Mucosa of gallbladder (tissue), 1 donor: ENCODE results near the gene ABCA1. TPM values are rescaled to one million over a fixed set of nuclear protein-coding genes. Genes with fewer than 3 reads are reported as not detected.
"Not testable (repeated sequence)": the region's sequence is repeated elsewhere in the genome, so short reads cannot be mapped to it uniquely, and the experiment has no call there.

Experiments used
- DNase-seq: peaks from one replicate; pipeline ENCODE4 v3.0.0-alpha.2; 2020; ENCODE audit warnings: low spot score
- total RNA-seq: library from RNA; stranded (reverse); gene quantifications from one replicate; pipeline ENCODE4 v1.2.1, GENCODE V29; 2021
- donor health status: DM: no; HTN: no; CAD: no.

The ABCA1 gene, protein sequence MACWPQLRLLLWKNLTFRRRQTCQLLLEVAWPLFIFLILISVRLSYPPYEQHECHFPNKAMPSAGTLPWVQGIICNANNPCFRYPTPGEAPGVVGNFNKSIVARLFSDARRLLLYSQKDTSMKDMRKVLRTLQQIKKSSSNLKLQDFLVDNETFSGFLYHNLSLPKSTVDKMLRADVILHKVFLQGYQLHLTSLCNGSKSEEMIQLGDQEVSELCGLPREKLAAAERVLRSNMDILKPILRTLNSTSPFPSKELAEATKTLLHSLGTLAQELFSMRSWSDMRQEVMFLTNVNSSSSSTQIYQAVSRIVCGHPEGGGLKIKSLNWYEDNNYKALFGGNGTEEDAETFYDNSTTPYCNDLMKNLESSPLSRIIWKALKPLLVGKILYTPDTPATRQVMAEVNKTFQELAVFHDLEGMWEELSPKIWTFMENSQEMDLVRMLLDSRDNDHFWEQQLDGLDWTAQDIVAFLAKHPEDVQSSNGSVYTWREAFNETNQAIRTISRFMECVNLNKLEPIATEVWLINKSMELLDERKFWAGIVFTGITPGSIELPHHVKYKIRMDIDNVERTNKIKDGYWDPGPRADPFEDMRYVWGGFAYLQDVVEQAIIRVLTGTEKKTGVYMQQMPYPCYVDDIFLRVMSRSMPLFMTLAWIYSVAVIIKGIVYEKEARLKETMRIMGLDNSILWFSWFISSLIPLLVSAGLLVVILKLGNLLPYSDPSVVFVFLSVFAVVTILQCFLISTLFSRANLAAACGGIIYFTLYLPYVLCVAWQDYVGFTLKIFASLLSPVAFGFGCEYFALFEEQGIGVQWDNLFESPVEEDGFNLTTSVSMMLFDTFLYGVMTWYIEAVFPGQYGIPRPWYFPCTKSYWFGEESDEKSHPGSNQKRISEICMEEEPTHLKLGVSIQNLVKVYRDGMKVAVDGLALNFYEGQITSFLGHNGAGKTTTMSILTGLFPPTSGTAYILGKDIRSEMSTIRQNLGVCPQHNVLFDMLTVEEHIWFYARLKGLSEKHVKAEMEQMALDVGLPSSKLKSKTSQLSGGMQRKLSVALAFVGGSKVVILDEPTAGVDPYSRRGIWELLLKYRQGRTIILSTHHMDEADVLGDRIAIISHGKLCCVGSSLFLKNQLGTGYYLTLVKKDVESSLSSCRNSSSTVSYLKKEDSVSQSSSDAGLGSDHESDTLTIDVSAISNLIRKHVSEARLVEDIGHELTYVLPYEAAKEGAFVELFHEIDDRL (N-terminal part only)
- 36.4 TPM for total RNA-seq

DNA sequence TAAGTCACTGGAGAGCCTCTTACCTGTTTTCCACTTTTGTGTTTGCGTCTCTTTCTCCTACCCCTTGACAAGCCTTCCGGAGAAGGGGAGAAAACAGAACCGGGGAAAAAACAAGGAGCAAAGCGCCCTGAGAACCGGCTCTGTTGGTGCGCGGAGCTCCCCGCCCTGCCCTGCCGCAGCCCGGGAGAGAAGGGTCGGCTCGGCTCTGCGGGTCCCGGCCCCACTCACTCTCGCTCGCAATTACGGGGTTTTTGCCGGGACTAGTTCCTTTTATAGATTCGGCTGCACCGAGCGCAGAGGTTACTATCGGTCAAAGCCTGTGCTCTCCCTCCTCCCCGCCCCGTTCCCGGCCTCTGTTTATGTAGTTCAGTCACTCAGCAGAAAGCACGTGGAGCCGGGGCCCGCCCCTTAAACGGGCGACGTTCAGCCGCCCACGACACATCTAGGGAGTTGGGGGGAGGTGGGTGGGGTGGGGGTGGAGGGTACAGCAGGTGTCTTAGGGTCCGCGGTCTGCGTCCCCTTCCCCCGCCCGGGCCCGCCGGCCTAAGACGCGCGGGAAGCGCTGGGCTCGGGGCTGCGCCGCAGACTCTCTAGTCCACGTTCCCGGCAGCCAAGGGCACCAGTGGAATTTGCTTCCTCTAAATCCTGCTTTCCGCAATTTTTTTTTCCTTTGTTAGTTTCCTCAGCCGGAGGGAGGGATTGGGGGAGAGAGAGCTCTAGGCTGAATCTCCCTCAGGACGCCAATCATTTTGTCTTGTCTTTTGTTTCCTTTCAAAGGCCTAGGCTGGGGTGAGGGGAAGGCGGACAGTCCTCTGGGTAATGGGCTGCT lies at the start of gene ABCA1:
ABCA1 (minus strand) TSS at position 244 of the 829 bp plus-strand sequence. CDS start 24,476 bp downstream, outside the sequence.
- DNase-seq = peak; percentile 92

DNA sequence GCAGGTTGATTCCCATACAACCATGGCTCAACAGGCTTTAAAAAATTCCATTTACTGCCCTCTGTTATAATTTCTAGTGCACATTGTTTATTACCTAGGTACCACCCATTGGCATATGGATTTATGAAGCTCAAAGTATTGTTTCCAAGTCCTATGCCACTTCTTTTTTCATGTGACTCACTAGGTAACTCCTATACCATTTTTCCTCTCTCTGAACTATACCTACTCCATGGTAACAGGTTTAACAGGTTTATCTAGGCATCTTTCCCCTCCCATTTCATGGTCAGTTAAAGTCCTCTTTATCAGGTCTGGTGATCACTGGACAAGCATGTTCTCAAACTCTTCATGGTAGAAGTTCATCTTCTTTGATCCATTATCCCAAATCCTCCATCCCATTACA lies 49.6 kb upstream of the ABCA1 start:
- DNase-seq = no peak

DNA sequence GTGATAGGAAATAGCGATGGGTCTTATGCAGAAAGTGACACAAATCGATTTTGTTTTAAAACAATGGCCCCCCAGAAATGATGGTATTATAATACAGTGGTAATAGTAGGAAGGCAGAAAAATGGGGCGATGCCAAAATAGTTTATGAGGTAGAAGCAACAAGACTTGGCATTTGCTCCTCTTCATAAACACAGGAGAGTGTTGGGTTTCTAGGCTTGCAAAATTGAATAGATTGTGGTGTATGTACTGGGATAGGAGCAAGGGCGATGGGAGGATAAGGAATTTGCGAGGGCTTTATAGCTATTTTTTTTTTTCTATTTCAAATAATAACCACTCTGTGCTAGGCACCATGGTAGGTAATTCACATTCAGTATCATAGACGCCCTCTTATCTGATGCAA lies 49.2 kb upstream of the ABCA1 start:
- DNase-seq = no peak

DNA sequence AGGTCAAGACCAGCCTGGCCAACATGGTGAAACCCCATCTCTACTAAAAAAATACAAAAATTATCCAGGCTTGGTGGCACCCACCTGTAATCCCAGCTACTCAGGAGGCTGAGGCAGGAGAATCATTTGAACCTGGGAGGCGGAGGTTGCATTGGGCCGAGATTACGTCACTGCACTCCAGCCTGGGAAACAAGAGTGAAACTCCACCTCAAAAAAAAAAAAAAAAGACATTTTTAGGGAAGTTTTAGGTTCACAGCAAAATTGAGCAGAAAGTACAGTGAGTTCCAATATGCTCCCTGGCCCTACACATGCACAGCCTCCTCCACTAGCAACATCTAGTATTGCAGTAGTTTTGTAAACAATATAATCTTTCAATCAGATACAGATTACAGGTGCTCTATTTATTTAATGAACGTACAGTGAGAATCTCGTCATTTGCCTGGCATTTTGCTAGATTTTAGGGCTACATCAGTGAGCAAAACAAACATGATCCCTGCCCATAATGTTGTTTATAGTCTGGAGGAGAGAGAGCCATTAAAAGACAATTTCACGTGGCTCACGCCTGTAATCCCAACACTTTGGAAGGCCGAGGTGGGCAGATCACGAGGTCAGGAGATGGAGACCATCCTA lies 48.1 kb upstream of the ABCA1 start:
- not testable (repeated sequence) for DNase-seq

DNA sequence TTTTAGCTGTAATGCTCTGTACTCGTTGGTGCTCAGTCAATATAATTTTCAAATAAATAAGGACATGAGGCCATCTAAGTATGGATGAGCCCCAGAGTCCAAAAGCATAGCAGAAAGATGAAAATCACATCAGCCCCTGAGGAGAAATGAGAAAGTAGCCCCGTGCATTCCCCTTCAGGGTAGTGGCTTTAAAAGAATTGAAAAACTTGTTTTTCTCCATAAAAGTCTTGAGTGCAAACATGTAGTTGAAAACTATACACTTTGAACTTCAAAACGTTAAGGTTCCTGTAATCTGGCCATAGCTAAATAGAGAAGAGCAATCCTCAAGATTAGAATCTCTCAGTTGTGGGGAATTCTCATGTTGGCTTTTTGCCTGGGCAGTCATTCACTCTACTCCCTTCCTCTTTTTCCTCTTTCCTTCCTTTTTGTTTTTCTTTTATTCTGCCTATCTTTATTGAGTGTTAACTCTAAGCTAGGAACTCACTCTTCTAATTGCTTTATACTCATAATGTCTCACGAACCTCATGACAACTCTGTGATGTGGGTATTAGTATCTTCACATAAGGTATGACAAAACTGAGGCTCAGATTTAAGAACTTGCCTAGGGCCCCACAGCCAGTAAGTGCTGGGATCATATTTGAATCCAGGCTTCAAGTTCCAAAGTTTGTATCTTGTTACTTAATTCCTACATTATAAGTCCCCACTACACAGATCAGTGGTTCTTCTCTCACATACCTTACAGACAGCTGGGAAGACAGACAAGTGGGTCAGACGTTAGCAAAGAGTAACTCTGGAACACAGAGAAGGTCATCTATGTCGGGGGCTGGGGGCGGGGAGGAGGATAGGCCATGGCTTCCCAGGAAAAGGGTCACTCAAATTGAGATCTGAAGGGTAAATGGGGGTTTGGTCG lies 46.4 kb upstream of the ABCA1 start:
- no peak for DNase-seq

DNA sequence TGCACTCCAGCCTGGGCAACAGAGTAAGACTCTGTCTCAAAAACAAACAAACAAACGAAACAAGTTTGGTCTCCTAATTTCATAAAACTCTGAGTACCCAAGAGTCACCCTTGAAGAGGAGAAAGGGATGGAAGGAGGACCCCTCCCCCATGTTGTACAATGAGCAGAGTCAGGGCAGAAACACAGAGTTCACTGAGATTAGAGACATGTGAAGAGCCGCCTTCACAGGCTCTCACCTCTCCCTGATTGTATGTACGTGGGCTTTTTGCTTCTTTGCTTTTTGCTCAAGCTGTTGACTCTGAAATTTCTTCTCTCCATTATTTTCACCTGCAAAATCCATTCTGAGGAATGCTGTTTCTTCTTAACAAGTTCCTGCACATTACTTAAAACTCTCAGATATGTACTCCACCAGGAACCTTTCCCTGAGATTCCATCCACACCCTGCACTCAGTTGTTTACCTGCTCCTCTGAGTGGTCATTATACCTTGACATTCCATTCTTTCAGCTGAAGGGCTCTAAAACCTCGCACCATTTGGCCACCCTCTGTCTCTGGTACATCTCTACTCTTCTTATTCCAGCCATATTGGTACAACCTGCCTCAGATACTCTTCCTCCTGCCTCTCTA lies 44.4 kb upstream of the ABCA1 start:
- DNase-seq = no peak

DNA sequence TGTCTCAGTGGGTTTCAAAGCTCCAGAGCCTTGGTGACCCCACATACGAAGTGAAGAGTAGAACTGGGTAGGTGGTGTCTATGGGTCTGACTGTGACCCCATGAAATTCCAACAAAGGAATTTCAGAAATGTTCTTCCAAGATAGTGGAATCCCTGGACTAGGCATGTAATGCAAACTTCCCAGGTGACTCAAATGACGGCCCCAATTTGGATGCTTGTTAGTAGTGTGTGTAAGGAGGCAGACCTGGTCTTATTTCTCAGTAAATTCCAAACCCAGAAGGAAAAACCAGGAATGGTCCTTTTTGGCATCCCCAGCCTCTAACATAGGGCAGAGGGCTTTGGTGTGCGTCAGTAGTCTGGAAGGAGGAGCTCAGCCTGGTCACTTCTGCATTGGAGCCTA lies 43.6 kb upstream of the ABCA1 start:
- no peak for DNase-seq

DNA sequence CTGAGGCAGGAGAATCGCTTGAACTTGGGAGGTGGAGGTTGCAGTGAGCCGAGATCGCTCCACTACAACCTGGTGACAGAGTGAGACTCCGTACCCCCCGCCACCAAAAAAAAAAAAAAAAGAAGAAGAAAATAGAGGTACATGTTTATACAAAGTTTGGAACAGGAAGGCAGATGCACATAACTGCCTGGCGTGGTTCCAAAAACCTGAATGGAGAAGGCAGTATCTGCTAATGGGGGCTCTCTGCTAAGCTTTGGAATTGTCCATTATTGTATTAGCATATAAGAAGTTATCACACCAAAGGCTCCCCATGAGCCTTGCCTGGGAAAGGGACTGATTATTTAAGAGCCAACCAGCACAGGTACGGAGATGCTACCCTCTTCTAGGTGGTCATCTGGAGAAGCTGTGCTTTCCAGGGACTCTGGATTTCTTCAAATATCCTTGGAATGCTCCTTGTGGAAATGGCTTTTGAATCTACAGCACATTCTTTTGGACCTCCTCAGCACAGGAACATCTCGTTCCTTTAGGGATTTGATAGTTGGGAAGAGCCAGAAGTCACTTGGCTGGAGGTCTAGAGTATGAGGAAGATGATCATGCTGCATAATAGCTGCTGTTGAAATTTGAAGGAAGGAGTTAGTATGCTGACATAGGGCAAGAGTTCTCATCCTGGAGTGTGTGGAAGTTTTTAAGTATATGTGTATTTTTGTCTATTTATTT lies 42.5 kb upstream of the ABCA1 start:
- peak; percentile 24 for DNase-seq

DNA sequence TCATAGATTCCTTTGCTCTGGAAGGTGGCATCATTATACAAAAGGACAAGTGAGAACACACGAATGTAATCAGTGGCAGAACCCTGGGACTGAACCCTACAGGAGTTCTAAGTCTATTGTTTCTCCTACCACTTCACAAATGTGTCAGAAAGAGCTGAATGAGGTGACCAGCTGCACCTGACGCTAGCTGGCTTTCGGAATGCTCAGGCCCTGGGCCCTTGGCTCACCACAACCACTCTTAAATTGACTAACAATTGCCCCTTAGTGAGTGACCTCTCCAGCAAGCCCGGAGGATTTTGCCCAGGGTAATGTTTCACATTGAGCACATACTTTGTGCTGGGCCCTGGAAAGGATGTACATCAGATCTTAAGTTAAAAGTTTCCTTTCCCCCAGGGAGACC lies 41.2 kb upstream of the ABCA1 start:
- no peak for DNase-seq

DNA sequence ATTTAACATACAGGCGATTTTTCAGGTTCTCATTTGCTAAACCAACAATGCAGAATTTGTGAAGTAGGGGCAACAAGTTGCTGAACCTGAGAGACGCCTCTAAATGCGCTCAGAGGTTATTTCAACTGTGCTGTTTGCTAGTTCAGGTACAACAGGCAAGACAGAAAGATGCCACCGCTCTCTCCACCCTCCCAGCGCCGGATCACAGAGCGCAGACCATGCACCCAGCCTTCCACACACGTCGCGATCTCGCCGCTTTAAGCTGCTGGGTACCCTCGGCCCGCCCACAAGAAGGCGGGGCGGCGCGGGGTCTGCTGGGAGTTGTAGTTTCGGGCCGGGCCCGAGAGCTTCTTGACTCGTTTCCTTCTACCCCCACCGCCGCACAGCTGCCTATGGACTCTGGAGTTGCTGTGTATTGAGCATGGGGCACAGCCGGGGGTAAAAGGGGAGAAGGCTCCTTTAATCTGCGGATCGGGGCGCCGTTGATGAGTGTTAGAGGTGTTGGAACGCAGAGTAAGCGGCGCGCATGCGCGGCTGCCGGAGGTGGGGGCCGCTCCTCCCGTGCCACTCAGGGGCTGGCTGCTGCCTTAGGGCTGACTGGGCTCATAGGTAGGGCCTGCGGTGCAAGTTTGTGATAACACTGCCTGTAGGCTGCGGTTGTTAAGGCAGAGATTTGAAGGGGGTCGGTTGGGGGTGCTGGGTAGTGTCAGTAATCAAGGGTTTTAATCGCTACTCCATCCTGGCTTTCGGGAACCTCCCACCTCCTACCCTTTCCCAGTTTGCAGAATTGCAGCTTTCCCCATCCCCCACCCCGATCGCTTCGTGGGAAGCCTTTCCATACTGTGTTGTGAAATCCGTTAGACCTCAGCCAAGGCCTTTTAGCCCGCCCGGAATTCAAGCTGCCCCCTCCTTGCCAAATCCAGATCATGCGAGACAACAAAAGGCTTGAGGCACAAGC lies 40.3 kb upstream of the ABCA1 start:
- DNase-seq = peak; percentile 86

DNA sequence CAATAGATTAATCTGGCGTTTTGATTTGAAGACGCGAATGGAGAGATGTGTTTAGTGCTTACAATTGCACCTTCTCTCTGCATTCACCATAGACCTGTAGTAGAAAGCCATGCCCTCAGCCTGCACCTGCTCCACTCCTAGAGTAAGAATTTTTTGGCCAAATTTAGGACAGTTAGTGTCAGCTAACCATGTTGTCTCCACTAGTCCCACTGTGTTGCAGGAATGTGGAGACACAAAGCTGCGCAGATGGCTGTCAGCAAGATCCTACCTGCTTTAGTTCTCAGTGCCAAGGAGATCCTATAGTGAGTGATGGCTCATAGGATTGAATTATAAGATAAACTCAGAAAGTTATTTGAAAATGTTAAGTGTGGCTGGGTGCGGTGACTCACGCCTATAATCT lies 35.1 kb upstream of the ABCA1 start:
- DNase-seq = no peak

DNA sequence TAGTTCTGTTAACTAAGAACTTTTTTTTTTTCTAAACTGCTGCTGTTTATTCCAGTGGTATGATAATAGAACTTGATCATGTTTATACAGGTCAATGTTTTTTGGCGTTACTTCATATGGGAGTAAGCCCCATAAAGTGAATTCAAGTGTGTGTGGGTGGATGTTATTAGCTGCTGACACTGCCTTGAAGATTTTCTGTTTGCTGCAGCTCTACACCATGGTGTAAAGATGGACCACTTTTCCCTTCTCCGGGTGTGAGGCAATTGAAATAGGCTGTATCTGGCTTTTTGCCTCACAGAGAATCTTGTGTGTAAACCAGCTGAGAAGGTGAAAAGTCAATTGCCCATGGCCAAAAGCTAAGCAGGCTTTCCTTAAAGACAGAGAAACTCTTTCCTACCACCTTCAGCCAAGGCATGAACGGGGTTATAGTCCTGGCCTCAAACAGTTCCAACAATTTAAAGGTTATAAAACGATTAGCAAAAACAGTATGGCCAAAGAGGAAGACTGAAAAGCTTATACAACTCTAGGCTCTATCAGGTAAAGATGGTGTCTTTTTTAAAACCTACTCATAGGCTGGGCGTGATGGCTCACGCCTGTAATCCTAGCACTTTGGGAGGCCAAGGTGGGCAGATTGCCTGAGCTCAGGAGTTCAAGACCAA lies 33.9 kb upstream of the ABCA1 start:
- DNase-seq = no peak

DNA sequence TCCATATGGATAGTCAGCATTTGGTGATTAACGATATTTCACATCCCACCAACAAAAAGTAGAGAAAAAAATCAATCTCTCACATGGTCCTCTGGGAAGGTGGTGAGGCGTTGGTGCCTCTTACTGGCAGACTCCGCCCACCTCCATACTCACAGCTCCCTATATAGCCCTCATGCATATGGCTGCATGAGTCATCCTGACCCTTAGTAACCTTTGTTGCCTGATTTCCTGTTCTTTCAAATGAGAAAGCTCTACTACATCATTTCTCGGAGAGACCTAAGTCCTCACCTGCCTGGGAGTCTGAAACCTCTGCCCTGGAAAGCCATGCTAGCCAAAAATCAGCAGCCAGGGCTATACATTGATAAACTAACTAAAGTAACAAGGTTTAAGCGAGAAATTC lies 33.3 kb upstream of the ABCA1 start:
- DNase-seq = no peak

DNA sequence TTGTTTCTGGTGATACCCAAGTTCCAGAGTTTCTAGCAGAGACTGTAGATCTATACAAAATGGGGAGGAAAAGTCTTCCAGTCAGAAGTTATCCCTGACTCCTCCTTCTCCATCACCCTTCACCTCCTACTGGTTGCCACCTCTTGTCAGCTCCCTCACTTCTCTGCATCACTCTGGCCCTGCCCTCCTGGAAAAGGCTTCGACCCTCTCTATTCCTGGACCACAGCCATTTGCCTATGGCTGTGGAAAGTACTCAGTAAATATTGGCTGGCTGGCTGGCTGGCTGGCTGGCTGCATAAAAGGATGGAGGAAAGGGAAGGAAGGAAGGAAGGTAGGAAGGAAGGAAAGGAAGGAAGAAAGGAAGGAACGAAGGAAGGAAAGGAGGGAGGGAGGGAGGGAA lies 32.7 kb upstream of the ABCA1 start:
- no peak for DNase-seq

DNA sequence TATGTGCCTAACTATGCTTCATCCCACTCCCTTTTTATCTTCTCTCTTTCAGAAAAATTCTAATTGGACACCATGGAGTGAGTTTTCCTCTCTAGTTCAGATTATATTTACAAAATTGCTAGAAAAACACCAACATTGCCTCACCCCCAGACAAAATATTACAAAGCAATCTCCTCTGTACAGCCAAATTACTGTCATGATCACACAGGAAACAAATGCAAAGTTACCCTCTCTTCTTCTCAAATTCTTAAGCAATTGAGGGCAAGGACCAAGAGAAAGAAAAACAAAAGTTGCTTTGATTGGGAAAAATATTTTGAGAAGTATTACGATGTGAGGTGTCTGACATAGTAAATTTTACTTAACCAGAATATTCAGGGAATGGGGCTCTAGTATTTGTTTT lies 30.8 kb upstream of the ABCA1 start:
- no peak for DNase-seq

DNA sequence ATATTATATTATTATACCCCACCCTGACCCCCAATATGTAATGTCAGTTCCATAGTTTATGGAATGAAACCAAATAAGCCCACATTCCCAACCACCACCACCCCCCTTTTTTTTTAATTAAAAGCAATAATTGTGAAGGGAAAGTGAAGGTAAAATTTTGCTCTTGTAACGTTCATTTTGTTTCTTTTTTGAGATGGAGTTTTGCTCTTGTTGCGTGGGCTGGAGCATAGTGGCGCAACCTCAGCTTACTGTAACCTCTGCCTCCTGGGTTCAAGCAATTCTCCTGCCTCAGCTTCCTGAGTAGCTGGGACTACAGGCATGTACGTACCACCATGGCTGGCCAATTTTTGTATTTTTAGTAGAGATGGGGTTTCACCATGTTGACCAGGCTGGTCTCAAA lies 30.1 kb upstream of the ABCA1 start:
- DNase-seq = not testable (repeated sequence)

DNA sequence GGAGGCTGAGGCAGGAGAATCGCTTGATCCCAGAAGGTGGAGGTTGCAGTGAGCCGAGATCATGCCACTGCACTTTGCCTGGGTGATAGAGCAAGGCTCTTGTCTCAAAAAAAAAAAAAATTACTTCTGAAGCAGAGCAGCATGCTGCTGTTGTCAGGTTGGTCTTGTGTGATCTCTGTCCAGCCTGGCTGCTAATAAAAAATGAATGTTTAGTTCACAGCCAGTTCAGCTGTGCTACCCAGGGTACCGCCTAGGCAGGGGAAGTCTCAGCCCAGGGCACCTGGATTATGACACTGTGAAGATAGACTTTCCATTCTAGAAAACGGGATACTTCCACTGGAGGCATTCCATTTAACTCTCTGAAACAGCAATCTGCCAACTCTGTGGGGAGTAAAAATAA lies 23.5 kb upstream of the ABCA1 start:
- DNase-seq = no peak
